ENCODE measurements around the gene HAVCR2. TPM values are rescaled to one million over a fixed set of nuclear protein-coding genes. Genes with fewer than 3 reads are reported as not detected.

HAVCR2 gene
- total and polyA plus RNA-seq, 10 of the 15 experiments (the other 5 are each of a cell fraction or from before 2014, with no cell fraction given) = 5.2 to 7.5 (median 6.9) TPM

DNA sequence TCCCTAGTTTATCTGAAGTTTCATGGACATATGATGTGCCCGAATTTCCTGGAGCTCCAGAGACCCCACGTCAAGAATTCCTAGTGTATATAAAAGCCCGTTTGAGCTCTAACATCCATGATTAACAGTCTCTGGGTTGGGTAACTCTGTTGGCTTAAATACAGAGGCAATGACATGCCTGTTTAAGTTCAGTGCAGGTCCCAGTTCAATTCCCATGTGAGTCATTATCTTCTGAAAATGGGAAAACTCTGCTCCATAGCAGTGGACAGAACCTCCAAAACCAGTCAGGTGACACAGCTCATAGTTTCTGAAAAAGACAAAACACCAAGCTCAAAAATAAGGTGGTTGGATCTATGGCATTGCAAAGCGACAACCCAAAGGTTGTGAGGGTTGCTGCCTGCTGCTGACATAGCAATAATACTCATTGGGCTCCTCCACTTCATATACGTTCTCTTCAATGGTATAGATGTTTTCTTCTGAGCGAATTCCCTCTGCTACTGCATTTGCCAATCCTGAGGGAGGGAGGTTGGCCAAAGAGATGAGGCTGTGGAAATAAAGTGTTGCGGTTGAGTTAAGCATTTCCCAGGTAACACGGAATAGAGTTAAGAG, 22.0 kb downstream of the HAVCR2 start:
- Histone ChIP-seq H3K36me3 (ENCODE audit: control insufficient read depth in 2 of 2, insufficient read depth in 2 of 2, low read length in 1 of 2) (no peaks in the 10 kb centered on the region; a peak in 1 of 4 replicates), H3K4me1 (ENCODE audit: control insufficient read depth, insufficient read depth, low read length) (peaks cover 7% of the 10 kb centered on the region), H3K4me2 (ENCODE audit: control insufficient read depth, insufficient read depth) (no peak overlapping the region), H2AFZ (ENCODE audit: control insufficient read depth, low read depth, low read length) (no peak overlapping the region), H3K27me3 (replicated peaks in 1 of 2; ENCODE audit: control insufficient read depth in 2 of 2, insufficient read depth in 2 of 2, low read length in 1 of 2) (no peaks in the 10 kb centered on the region), H4K20me1 (ENCODE audit: control insufficient read depth, insufficient read depth) (no peaks in the 10 kb centered on the region), H3K9ac (ENCODE audit: control insufficient read depth, insufficient read depth, low read length) (no peak overlapping the region), H3K9me3 (replicated peaks; ENCODE audit: control insufficient read depth, insufficient read depth, low read length) (no peaks in the 10 kb centered on the region; the same call in 2 of the 3 replicates), H3K4me3 (no peak overlapping the region), H3K27ac (ENCODE audit: control insufficient read depth, insufficient read depth) (no peak overlapping the region), H3K79me2 (ENCODE audit: control insufficient read depth, insufficient read depth, low read length) (no peaks in the 10 kb centered on the region)
- BruUV-seq (replicated peaks) = no TSS peak
- POLR2A ChIA-PET = no interaction called here
- TF ChIP-seq EZH2 (IDR thresholded peaks at IDR 0.05; ENCODE audit: borderline replicate concordance, control insufficient read depth, low read depth, low read length) = no peak
- no peak for TF ChIP-seq IKZF2 (IDR thresholded peaks at IDR 0.05)
- TF ChIP-seq MEF2B (IDR thresholded peaks at IDR 0.05; ENCODE audit: partially characterized antibody, poor library complexity, severe bottlenecking) = no peak
- TF ChIP-seq, protein P1, sequence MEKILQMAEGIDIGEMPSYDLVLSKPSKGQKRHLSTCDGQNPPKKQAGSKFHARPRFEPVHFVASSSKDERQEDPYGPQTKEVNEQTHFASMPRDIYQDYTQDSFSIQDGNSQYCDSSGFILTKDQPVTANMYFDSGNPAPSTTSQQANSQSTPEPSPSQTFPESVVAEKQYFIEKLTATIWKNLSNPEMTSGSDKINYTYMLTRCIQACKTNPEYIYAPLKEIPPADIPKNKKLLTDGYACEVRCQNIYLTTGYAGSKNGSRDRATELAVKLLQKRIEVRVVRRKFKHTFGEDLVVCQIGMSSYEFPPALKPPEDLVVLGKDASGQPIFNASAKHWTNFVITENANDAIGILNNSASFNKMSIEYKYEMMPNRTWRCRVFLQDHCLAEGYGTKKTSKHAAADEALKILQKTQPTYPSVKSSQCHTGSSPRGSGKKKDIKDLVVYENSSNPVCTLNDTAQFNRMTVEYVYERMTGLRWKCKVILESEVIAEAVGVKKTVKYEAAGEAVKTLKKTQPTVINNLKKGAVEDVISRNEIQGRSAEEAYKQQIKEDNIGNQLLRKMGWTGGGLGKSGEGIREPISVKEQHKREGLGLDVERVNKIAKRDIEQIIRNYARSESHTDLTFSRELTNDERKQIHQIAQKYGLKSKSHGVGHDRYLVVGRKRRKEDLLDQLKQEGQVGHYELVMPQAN (conservative IDR thresholded peaks at IDR 0.05) = no peak
- no peak for TF ChIP-seq RBBP5 (conservative IDR thresholded peaks at IDR 0.05)
- no peak for TF ChIP-seq SPI1 (IDR thresholded peaks at IDR 0.05; ENCODE audit: borderline replicate concordance, insufficient read depth, low read depth, low read length)
- TF ChIP-seq SMAD5 (IDR thresholded peaks at IDR 0.05; ENCODE audit: low read depth) = no peak
- no peak for TF ChIP-seq PAX5 (IDR thresholded peaks at IDR 0.05; ENCODE audit: borderline replicate concordance, low read depth, low read length)
- no peak for TF ChIP-seq ZNF622 (IDR thresholded peaks at IDR 0.05)
- TF ChIP-seq, protein P2, sequence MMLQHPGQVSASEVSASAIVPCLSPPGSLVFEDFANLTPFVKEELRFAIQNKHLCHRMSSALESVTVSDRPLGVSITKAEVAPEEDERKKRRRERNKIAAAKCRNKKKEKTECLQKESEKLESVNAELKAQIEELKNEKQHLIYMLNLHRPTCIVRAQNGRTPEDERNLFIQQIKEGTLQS (IDR thresholded peaks at IDR 0.05; ENCODE audit: borderline replicate concordance, extremely low read depth, low read depth, low read length) = no peak
- no peak for TF ChIP-seq NFIC (IDR thresholded peaks at IDR 0.05; ENCODE audit: low read depth, low read length)
- TF ChIP-seq BCL11A (IDR thresholded peaks at IDR 0.05; ENCODE audit: low read depth, low read length) = no peak
- CTCF ChIA-PET = interaction anchor here (0.9 to 1.2 kb wide), 2 partner anchors 16 to 46 kb away, joined by 3 read pairs; no protein-coding TSS in a partner anchor
- FAIRE-seq (no peak), ATAC-seq (no peak), DNase-seq (ENCODE audit: low read depth, low spot score) (no peak)
- SMC1A ChIA-PET (ENCODE audit: uncharacterized antibody, unreplicated experiment) = interaction anchor here (0.8 to 2.2 kb wide), 3 partner anchors 9 to 45 kb away, joined by 3 to 6 read pairs (median 5); no protein-coding TSS in a partner anchor
- intact Hi-C loops (cut with micrococcal nuclease; ENCODE audit: unreplicated experiment) = no loop called here
- RAD21 ChIA-PET (ENCODE audit: unreplicated experiment) = no interaction called here
- WGBS (ENCODE audit: insufficient coverage, insufficient replicate concordance, low lambda C conversion rate, missing lambda C conversion rate) = 62% methylated on average over 8 of the region's 8 CpGs
- in situ Hi-C loops (cut with MboI) = no loop called here

Data from GM12878 (cell line).